OCI-LY1 (cell line): Measurements from ENCODE around the gene GALNT2.

ENCODE experiments used
- H2AFZ ChIP-seq: fragments of 200-600 bp; sonication (generic), shearing (Covaris generic); 2 replicates; pipeline ENCODE4 v1.6.0; 2014; ENCODE audit warnings: antibody characterized with exemption, mild to moderate bottlenecking, low read length
- H3F3A ChIP-seq: fragments of 200-600 bp; sonication (generic), shearing (Covaris generic); 2 replicates; pipeline ENCODE4 v1.6.0; 2014; ENCODE audit warnings: mild to moderate bottlenecking, antibody characterized with exemption, low read length, moderate library complexity; ENCODE audit not compliant: insufficient read depth
- H3K27ac ChIP-seq: fragments of 200-600 bp; sonication (generic); 2 replicates; pipeline ENCODE4 v1.5.1; 2014; ENCODE audit warnings: low read length, mixed run types, mild to moderate bottlenecking, low read depth; ENCODE audit not compliant: poor library complexity, severe bottlenecking
- H3K27me3 ChIP-seq: fragments of 200-600 bp; sonication (generic); 2 replicates; pipeline ENCODE4 v1.6.0; 2014; ENCODE audit warnings: antibody characterized with exemption, mild to moderate bottlenecking, low read length, moderate library complexity; ENCODE audit not compliant: insufficient read depth
- H3K36me3 ChIP-seq: fragments of 200-600 bp; sonication (generic); 2 replicates; pipeline ENCODE4 v1.6.1; 2014; ENCODE audit warnings: mild to moderate bottlenecking, antibody characterized with exemption, low read length, moderate library complexity, mixed read lengths; ENCODE audit not compliant: insufficient read depth
- H3K4me1 ChIP-seq: fragments of 200-600 bp; sonication (generic); 2 replicates; pipeline ENCODE4 v1.5.1; 2014; ENCODE audit warnings: mild to moderate bottlenecking, low read length, moderate library complexity; ENCODE audit not compliant: insufficient read depth, severe bottlenecking
- H3K4me2 ChIP-seq: fragments of 200-600 bp; sonication (generic), shearing (Covaris generic); 2 replicates; pipeline ENCODE4 v1.6.1; 2014; ENCODE audit warnings: low read length
- H3K4me3 ChIP-seq: fragments of 200-600 bp; sonication (generic); 2 replicates; pipeline ENCODE4 v1.5.1; 2014; ENCODE audit warnings: low read length, low read depth, mild to moderate bottlenecking, mixed read lengths; ENCODE audit not compliant: poor library complexity, severe bottlenecking
- H3K79me2 ChIP-seq: fragments of 200-600 bp; shearing (Covaris generic); 2 replicates; pipeline ENCODE4 v1.6.1; 2016; ENCODE audit warnings: mixed run types, low read length, mixed read lengths; ENCODE audit not compliant: insufficient read depth
- H3K9ac ChIP-seq: fragments of 200-600 bp; sonication (generic), shearing (Covaris generic); 2 replicates; pipeline ENCODE4 v1.6.1; 2014; ENCODE audit warnings: mild to moderate bottlenecking, low read length, mixed read lengths
- H3K9me2 ChIP-seq: fragments of 200-600 bp; sonication (generic), shearing (Covaris generic); 2 replicates; pipeline ENCODE4 v1.6.1; 2014; ENCODE audit warnings: low read depth, mild to moderate bottlenecking, low read length, mixed read lengths
- H3K9me3 ChIP-seq: fragments of 200-600 bp; shearing (Covaris generic); 2 replicates; pipeline ENCODE4 v1.6.1; 2014; ENCODE audit warnings: low read length, mixed read lengths
- H4K20me1 ChIP-seq: fragments of 200-600 bp; sonication (generic), shearing (Covaris generic); 2 replicates; pipeline ENCODE4 v1.6.0; 2016; ENCODE audit warnings: mild to moderate bottlenecking, low read length; ENCODE audit not compliant: insufficient read depth
- CTCF ChIP-seq: fragments of 200-600 bp; sonication (generic), shearing (Covaris generic); IDR thresholded peaks from 2 replicates; pipeline ENCODE4 v1.5.1; 2017; ENCODE audit warnings: mild to moderate bottlenecking, antibody characterized with exemption, low read length, moderate library complexity, mixed read lengths
- EZH2 ChIP-seq: fragments of 200-600 bp; sonication (generic), shearing (Covaris generic); IDR thresholded peaks from 2 replicates; pipeline ENCODE4 v1.8.0; 2017; ENCODE audit warnings: borderline replicate concordance, mixed run types, mild to moderate bottlenecking, antibody characterized with exemption, low read length, moderate library complexity, mixed read lengths

GALNT2 gene

GRCh38 chr1:230052665-230053064, 14.4 kb upstream of the GALNT2 start:
- H3K4me2 ChIP-seq: no peak overlapping the region
- no peaks in the 10 kb centered on the region for H3K4me1 ChIP-seq
- H3F3A ChIP-seq: no peaks in the 10 kb centered on the region
- no peak overlapping the region for H3K9ac ChIP-seq
- H3K36me3 ChIP-seq: no peaks in the 10 kb centered on the region
- H4K20me1 ChIP-seq: no peaks in the 10 kb centered on the region
- H2AFZ ChIP-seq: no peak overlapping the region
- no peaks in the 10 kb centered on the region for H3K9me3 ChIP-seq
- TF ChIP-seq CTCF: no peak
- TF ChIP-seq EZH2: no peak
- H3K79me2 ChIP-seq: no peaks in the 10 kb centered on the region
- no peak overlapping the region for H3K4me3 ChIP-seq
- no peak overlapping the region for H3K27ac ChIP-seq
- no peaks in the 10 kb centered on the region for H3K9me2 ChIP-seq
- H3K27me3 ChIP-seq: no peaks in the 10 kb centered on the region

- Histone ChIP-seq H3K79me2 (no peaks in the 10 kb centered on the region), H3K9ac (no peak overlapping the region), H3F3A (no peaks in the 10 kb centered on the region), H3K27ac (no peak overlapping the region), H3K4me2 (no peak overlapping the region), H3K4me3 (no peak overlapping the region), H3K36me3 (no peaks in the 10 kb centered on the region), H3K9me3 (no peaks in the 10 kb centered on the region), H3K27me3 (no peaks in the 10 kb centered on the region), H3K9me2 (no peaks in the 10 kb centered on the region), H2AFZ (no peak overlapping the region), H4K20me1 (no peaks in the 10 kb centered on the region), H3K4me1 (no peaks in the 10 kb centered on the region)
- TF ChIP-seq EZH2: no peak
These were observed 12.8 kb upstream of the GALNT2 start for GRCh38 chr1:230054092-230054749.

- Histone ChIP-seq H3K36me3 (no peaks in the 10 kb centered on the region), H3K4me3 (no peak overlapping the region), H3F3A (no peaks in the 10 kb centered on the region), H3K4me1 (no peaks in the 10 kb centered on the region), H3K27ac (no peak overlapping the region), H3K9ac (no peak overlapping the region), H3K9me2 (no peaks in the 10 kb centered on the region), H3K9me3 (no peaks in the 10 kb centered on the region), H3K4me2 (no peak overlapping the region), H2AFZ (no peak overlapping the region), H3K27me3 (no peaks in the 10 kb centered on the region; the same call in 1 of the 2 replicates), H3K79me2 (no peaks in the 10 kb centered on the region), H4K20me1 (no peaks in the 10 kb centered on the region)
- no peak for TF ChIP-seq EZH2
- TF ChIP-seq CTCF: no peak
These were observed 10.9 kb upstream of the GALNT2 start for GRCh38 chr1:230056098-230056497.

GRCh38 chr1:230057100-230057499, 9.9 kb upstream of the GALNT2 start:
- Histone ChIP-seq H3F3A (no peaks in the 10 kb centered on the region), H3K4me2 (no peak overlapping the region), H3K9ac (no peak overlapping the region), H3K4me1 (no peaks in the 10 kb centered on the region), H3K36me3 (no peaks in the 10 kb centered on the region), H4K20me1 (no peaks in the 10 kb centered on the region), H3K79me2 (no peaks in the 10 kb centered on the region), H3K4me3 (no peak overlapping the region), H3K27ac (no peak overlapping the region), H3K27me3 (no peaks in the 10 kb centered on the region; the same call in 1 of the 2 replicates), H2AFZ (no peak overlapping the region), H3K9me3 (peaks cover 3% of the 10 kb centered on the region; the same call in 1 of the 2 replicates), H3K9me2 (no peaks in the 10 kb centered on the region)
- TF ChIP-seq EZH2 (no peak), CTCF (no peak)
